H9 (cell line): ENCODE results near the gene ADAMTS17. TPM values are rescaled to one million over a fixed set of nuclear protein-coding genes. Genes with fewer than 3 reads are reported as not detected.

Experiments used
- DNase-seq: peaks from one replicate; pipeline ENCODE4 v3.0.0-alpha.2; 2017
- H2AFZ ChIP-seq: one replicate; pipeline ENCODE4 v1.6.1; 2013; ENCODE audit warnings: mild to moderate bottlenecking, low read length, control low read depth, moderate library complexity
- H2AK5ac ChIP-seq: 2 replicates; pipeline ENCODE4 v1.6.1; 2013; ENCODE audit warnings: low read length, control low read depth, mixed read lengths; ENCODE audit not compliant: insufficient read length
- H2BK120ac ChIP-seq: one replicate; pipeline ENCODE4 v1.6.1; 2013; ENCODE audit warnings: low read depth, mild to moderate bottlenecking, low read length, control low read depth, inconsistent platforms; ENCODE audit not compliant: poor library complexity, severe bottlenecking
- H2BK12ac ChIP-seq: 2 replicates; pipeline ENCODE4 v1.6.1; 2013; ENCODE audit warnings: low read length, control low read depth, mixed read lengths, low read depth; ENCODE audit not compliant: insufficient read length
- H2BK15ac ChIP-seq: 2 replicates; pipeline ENCODE4 v1.6.1; 2013; ENCODE audit warnings: low read depth, low read length, control low read depth
- H2BK20ac ChIP-seq: one replicate; pipeline ENCODE4 v1.6.1; 2013; ENCODE audit warnings: low read depth, mild to moderate bottlenecking, low read length, control low read depth, inconsistent platforms; ENCODE audit not compliant: poor library complexity, severe bottlenecking
- H2BK5ac ChIP-seq: 2 replicates; pipeline ENCODE4 v1.6.1; 2013; ENCODE audit warnings: low read length, control low read depth, mixed read lengths; ENCODE audit not compliant: insufficient read length
- H3K14ac ChIP-seq: 2 replicates; pipeline ENCODE4 v1.6.1; 2013; ENCODE audit warnings: low read length, control low read depth; ENCODE audit not compliant: insufficient read depth
- H3K18ac ChIP-seq: 2 replicates; pipeline ENCODE4 v1.6.1; 2013; ENCODE audit warnings: low read depth, mild to moderate bottlenecking, mixed read lengths, low read length, control low read depth; ENCODE audit not compliant: insufficient read length
- H3K23ac ChIP-seq: 2 replicates; pipeline ENCODE4 v1.6.1; 2013; ENCODE audit warnings: low read length, control low read depth, mixed read lengths, low read depth; ENCODE audit not compliant: insufficient read length
- H3K23me2 ChIP-seq: 2 replicates; pipeline ENCODE4 v1.6.1; 2013; ENCODE audit warnings: low read depth, mild to moderate bottlenecking, mixed read lengths, low read length, control low read depth; ENCODE audit not compliant: insufficient read length, poor library complexity, severe bottlenecking
- H3K27ac ChIP-seq: 2 replicates; pipeline ENCODE4 v1.5.1; 2013; ENCODE audit warnings: low read length, control low read depth, mixed read lengths, low read depth; ENCODE audit not compliant: insufficient read length
- H3K27me3 ChIP-seq: 2 replicates; pipeline ENCODE4 v1.6.1; 2013; ENCODE audit warnings: low read length, control low read depth, inconsistent platforms; ENCODE audit not compliant: insufficient read depth
- H3K4ac ChIP-seq: 2 replicates; pipeline ENCODE4 v1.6.1; 2013; ENCODE audit warnings: low read depth, mild to moderate bottlenecking, control low read depth, inconsistent platforms, low read length, moderate library complexity
- H3K4me1 ChIP-seq: 2 replicates; pipeline ENCODE4 v1.6.1; 2013; ENCODE audit warnings: low read length, control low read depth, inconsistent platforms; ENCODE audit not compliant: insufficient read depth
- H3K4me2 ChIP-seq: 2 replicates; pipeline ENCODE4 v1.6.1; 2013; ENCODE audit warnings: low read length, control low read depth, mixed read lengths; ENCODE audit not compliant: insufficient read length, insufficient read depth
- H3K56ac ChIP-seq: 2 replicates; pipeline ENCODE4 v1.6.1; 2013; ENCODE audit warnings: low read depth, mild to moderate bottlenecking, mixed read lengths, low read length, control low read depth; ENCODE audit not compliant: insufficient read length
- H3K79me1 ChIP-seq: 2 replicates; pipeline ENCODE4 v1.6.1; 2013; ENCODE audit warnings: low read depth, mild to moderate bottlenecking, moderate library complexity, low read length, control low read depth, inconsistent platforms; ENCODE audit not compliant: insufficient read depth, poor library complexity, severe bottlenecking
- H3K79me2 ChIP-seq: 2 replicates; pipeline ENCODE4 v1.6.1; 2013; ENCODE audit warnings: low read length, control low read depth, inconsistent platforms; ENCODE audit not compliant: insufficient read depth
- H3K9ac ChIP-seq: 2 replicates; pipeline ENCODE4 v1.6.1; 2013; ENCODE audit warnings: low read length, control low read depth, mixed read lengths; ENCODE audit not compliant: insufficient read length; ENCODE audit errors: extremely low read depth
- H3K9me3 ChIP-seq: one replicate; pipeline ENCODE4 v1.6.1; 2013; ENCODE audit warnings: low read depth, low read length, inconsistent platforms; ENCODE audit not compliant: control insufficient read depth
- H3T11ph ChIP-seq: one replicate; pipeline ENCODE4 v1.6.1; 2013; ENCODE audit warnings: mild to moderate bottlenecking, low read length, control low read depth, inconsistent platforms
- H4K20me1 ChIP-seq: one replicate; pipeline ENCODE4 v1.6.1; 2013; ENCODE audit not compliant: control insufficient read depth, insufficient read length, insufficient read depth
- H4K5ac ChIP-seq: 2 replicates; pipeline ENCODE4 v1.6.1; 2013; ENCODE audit warnings: low read depth, mild to moderate bottlenecking, mixed read lengths, low read length, control low read depth; ENCODE audit not compliant: insufficient read length
- H4K8ac ChIP-seq: replicated peaks from 2 replicates; pipeline ENCODE4 v1.6.1; 2013; ENCODE audit warnings: low read length, control low read depth, mixed read lengths, low read depth; ENCODE audit not compliant: insufficient read length
- H4K91ac ChIP-seq: 2 replicates; pipeline ENCODE4 v1.6.1; 2013; ENCODE audit warnings: low read depth, mild to moderate bottlenecking, moderate library complexity, mixed read lengths, low read length, control low read depth; ENCODE audit not compliant: insufficient read length
- H3K27ac Mint-ChIP-seq, 3 experiments: 2 replicates in 2 of 3; 3 replicates in 1 of 3; pipeline ENCODE4 v1.8.0; 2020 to 2021; ENCODE audit warnings: mixed read lengths in 3 of 3, mild to moderate bottlenecking in 1 of 3, moderate library complexity in 1 of 3
- H3K27me3 Mint-ChIP-seq: 2 replicates; pipeline ENCODE4 v1.8.0; 2021; ENCODE audit warnings: low read depth, mild to moderate bottlenecking, moderate library complexity, mixed read lengths
- H3K36me3 Mint-ChIP-seq, 3 experiments: 2 replicates in 2 of 3; 3 replicates in 1 of 3; pipeline ENCODE4 v1.8.0; 2020 to 2021; ENCODE audit warnings: low read depth in 3 of 3, mixed read lengths in 3 of 3; ENCODE audit not compliant: insufficient read depth in 1 of 3
- H3K4me1 Mint-ChIP-seq, 2 experiments: 2 replicates each; pipeline ENCODE4 v1.8.0; 2020; ENCODE audit warnings: mixed read lengths in 2 of 2
- H3K4me3 Mint-ChIP-seq, 2 experiments: 2 replicates in 1 of 2; 3 replicates in 1 of 2; pipeline ENCODE4 v1.8.0; 2020 to 2021; ENCODE audit warnings: mild to moderate bottlenecking in 2 of 2, mixed read lengths in 2 of 2, moderate library complexity in 1 of 2
- H3K9me3 Mint-ChIP-seq, 2 experiments: 2 replicates in 1 of 2; 3 replicates in 1 of 2; pipeline ENCODE4 v1.8.0; 2020; ENCODE audit warnings: mild to moderate bottlenecking in 2 of 2, mixed read lengths in 2 of 2, moderate library complexity in 1 of 2
- CTCF ChIP-seq: fragments of 200-600 bp; sonication (generic); conservative IDR thresholded peaks from 3 replicates; pipeline ENCODE4 v1.8.0; 2021; ENCODE audit warnings: antibody characterized with exemption, mild to moderate bottlenecking
- WGBS: extraction: QIAGEN DNeasy Blood & Tissue Kit; methylation state at CpG from one replicate; pipeline ENCODE4 v1.1.7; 2013; ENCODE audit warnings: missing lambda C conversion rate, low lambda C conversion rate, mixed read lengths; ENCODE audit not compliant: insufficient read length; ENCODE audit errors: extremely low coverage; 5-methylcytosine and 5-hydroxymethylcytosine counted together
- total RNA-seq: library from RNA; stranded (reverse); gene quantifications from 2 replicates; pipeline ENCODE4 v1.2.1, GENCODE V29; 2021

ADAMTS17 gene
- total RNA-seq, 1 experiment from 2014 or later, result 2.9 TPM

DNA sequence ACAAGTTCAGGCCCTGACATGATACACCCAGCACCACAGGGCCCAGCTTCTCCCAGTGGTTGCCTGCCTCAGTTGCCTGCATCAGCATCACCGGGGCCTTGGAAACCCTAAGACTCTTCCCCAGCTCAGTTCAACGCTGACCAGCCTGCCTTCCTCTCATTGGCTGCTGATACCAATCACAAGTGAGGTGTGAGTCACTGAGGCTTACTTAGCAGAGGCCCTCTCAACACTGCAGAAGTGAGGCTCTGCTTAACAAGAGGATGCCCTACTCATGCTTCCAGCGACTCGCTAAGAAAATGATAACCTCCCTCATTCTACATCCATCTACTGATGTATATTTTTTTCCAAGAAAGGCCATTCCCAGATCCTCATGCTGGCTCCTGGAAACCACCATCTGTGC is 151.9 kb downstream of the ADAMTS17 start:
- Histone ChIP-seq H3K14ac (no peak overlapping the region), H4K20me1 (no peaks in the 10 kb centered on the region), H3K79me1 (no peaks in the 10 kb centered on the region), H2BK120ac (no peak overlapping the region), H3K9ac (no peak overlapping the region), H2BK12ac (no peak overlapping the region), H3K79me2 (no peaks in the 10 kb centered on the region), H2BK20ac (no peak overlapping the region), H4K91ac (no peak overlapping the region), H3K4ac (no peak overlapping the region), H2AK5ac (no peak overlapping the region), H2AFZ (no peak overlapping the region), H3K56ac (no peak overlapping the region), H4K5ac (no peak overlapping the region), H3K23ac (no peak overlapping the region), H3K27me3 (no peaks in the 10 kb centered on the region), H3K23me2 (no peaks in the 10 kb centered on the region), H4K8ac (no peak overlapping the region), H3K4me1 (peaks cover 6% of the 10 kb centered on the region; the same call in 1 of the 2 replicates), H3K4me2 (no peak overlapping the region), H2BK15ac (no peak overlapping the region), H3K27ac (no peak overlapping the region), H3K9me3 (no peaks in the 10 kb centered on the region), H2BK5ac (no peak overlapping the region), H3T11ph (no peak overlapping the region), H3K18ac (no peak overlapping the region)
- H3K36me3 Mint-ChIP-seq, result no peaks in the 10 kb centered on the region; a peak in 2 of 7 replicates
- no peak for TF ChIP-seq CTCF
- no peak overlapping the region for H3K4me3 Mint-ChIP-seq
- H3K9me3 Mint-ChIP-seq, result peaks cover 0 to 2% of the 10 kb centered on the region in 2 experiments; a peak in 1 of 5 replicates
- H3K4me1 Mint-ChIP-seq, result peaks cover 23 to 30% of the 10 kb centered on the region in 2 experiments
- WGBS, result no CpG with 5 or more reads among the region's 4 CpGs
- DNase-seq, result no peak
- peaks cover 10% of the 10 kb centered on the region; the same call in 1 of the 2 replicates for H3K27me3 Mint-ChIP-seq
- peak overlapping the region in 1 of 3 experiments; percentile 49; a peak in 1 of 7 replicates for H3K27ac Mint-ChIP-seq
